Medulla oblongata (tissue), 1 donor: ENCODE measurements around the gene MORN1.
A peak's percentile ranks its signal among the peaks of the same experiment; 100 is the strongest.

Experiments
- DNase-seq: peaks from one replicate; pipeline ENCODE4 v3.0.0-alpha.2; 2015; ENCODE audit errors: extremely low spot score

MORN1 gene

DNA sequence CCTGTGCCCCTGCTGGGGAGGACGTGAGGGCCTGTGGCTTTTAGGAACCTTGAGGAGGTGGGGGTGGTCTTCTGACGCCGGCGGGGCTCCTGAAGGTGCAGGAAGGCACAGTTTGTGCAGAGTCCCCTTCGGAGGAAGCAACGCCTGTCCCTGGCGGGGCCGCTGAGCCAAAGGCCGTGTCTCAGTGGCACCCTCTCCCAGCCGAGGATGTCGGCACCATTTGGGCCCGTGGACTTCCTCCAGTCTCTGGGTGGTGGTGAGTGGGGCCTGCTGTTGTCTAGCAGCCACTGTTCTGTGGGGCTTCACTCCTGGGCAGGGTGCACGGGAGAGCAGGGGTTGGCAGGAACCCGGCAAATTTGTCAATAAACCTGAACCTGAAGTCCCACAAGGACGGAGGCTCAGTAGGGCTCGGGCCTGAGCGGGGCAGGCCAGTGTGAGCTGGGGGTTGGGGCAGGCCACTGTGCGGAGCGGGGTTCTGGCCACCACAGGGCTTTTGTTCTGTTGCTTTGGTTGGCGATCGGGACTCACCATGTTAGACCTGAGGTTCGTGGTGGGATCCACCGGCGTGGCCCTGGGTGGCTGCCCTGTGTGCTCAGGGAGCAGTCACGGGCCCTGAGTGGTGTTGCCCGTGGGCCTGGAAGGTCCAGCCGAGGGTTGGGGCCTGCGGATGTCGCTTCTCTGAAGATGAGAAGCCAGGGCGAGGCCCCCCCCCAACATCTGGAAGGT, 98.5 kb downstream of the MORN1 start:
- DNase-seq, result no peak

DNA sequence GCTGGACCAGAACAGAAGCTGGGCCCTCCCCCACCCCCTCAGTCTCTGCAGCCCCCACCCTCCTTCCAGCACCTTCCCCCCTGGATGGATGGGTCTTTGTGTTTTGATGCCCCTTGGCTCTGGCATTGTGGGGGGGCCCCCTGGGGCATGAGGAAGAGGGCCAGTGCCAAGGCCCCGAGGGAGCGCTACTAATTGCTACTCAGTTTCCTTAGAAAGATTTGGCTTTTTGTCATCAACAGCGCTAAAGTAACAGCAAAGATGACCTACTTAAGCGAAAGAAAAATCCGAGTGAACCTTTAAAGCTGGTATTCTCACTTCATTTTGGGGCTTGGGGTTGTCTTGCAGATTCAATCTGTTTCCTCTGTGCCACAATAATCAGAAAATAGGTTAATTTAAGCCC, 99.8 kb downstream of the MORN1 start:
- DNase-seq, result no peak

- peak; percentile 89 for DNase-seq
Observed at GRCh38 chr1:2290595-2291510, 100.5 kb downstream of the MORN1 start.

GRCh38 chr1:2290171-2290578, 101.2 kb downstream of the MORN1 start:
- DNase-seq, result no peak

DNA sequence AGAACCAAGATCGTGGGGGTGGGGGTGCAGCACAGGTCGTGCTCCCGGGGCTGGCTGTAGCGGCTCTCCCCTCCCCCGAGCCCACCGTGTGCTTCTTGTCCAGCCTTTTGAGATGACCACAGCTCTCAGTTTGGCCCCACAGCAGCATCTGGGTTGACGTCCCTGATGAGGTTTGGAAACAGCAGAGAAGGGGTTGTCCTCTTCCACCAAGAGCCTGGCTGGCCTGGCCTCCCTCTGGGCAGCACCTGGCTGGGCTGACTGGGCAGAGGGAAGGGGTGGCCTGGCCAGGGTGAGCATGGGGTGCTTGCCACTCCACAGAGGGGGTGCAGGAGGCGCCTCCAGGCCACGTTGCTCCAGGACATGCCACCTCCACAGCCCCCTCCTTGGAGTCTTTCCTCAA, 101.7 kb downstream of the MORN1 start:
- DNase-seq, result no peak

DNA sequence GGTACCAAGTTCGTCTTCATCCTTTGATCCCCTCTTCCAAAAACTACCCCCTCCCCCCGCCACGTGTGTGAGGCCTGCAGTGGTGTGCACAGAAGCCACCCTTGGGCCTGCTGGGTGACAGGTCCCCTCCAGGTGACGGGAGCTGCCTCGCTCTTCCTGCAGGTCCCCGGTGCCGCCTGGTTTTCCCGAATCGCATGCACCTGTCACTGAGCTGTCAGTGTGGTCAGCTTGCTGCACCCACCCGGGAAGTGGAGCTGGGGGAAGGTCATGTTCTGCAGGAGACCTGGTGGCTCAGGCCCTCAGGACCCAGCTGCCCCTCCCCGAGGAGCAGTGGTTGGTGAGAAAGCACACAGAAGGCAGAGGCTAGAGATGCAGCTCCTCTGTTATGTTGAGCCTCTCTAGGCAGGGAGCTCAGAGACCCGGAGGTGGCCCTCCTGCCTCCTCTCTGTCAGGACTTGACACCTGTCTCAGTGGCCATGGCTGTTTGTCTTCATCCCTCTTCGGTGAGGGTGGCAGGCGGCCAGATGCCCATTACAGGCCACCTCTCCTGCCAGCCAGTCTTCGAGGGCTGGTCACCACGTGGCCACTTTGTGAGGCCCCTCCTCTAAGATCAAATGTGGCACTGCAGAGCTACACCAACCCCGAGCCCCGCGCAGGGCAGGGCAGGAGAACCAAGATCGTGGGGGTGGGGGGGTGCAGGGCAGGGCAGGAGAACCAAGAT, 102.4 kb downstream of the MORN1 start:
- DNase-seq, result no peak

- no peak for DNase-seq
Observed at GRCh38 chr1:2288311-2288710, 103.0 kb downstream of the MORN1 start.

DNA sequence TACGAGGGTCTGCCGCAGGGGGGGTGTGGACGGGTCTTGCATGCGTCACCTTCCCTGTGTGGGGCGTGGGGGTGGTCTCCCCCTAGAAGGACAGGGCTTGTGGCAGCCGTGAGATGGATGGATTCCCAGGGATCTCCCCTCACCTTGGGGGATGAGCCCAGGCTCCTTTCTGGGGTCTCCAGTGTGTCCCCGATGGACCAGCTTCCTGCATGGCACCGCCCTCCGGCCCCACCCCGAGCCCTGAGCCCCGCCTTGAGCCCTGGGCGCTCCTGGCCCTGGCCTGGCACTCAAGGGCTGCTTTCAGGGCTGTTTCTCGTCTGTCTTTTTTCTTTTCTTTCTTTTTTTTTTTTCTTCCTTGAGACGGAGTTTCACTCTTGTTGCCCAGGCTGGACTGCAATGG, 103.7 kb downstream of the MORN1 start:
- DNase-seq, result no peak

DNA sequence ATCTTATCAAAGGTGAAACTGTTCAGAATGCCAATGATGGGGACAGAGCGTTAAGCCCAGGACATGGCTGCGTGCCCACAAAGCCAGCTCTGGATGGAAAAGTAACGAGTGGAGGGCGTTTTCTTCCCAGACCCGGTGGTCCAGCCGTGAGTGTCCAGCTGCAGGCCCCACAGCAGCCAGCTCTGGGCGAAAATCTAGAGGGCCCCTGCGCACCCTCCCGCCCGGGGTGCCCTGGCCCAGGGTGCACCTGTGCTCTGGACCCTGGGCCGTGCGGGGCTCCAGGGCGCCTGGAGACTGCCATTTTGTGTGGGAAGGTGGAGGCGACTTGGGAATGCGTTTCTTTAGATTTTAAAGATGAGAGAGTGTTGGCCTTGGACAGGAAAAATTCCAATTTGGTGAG, 104.4 kb downstream of the MORN1 start:
- no peak for DNase-seq

DNA sequence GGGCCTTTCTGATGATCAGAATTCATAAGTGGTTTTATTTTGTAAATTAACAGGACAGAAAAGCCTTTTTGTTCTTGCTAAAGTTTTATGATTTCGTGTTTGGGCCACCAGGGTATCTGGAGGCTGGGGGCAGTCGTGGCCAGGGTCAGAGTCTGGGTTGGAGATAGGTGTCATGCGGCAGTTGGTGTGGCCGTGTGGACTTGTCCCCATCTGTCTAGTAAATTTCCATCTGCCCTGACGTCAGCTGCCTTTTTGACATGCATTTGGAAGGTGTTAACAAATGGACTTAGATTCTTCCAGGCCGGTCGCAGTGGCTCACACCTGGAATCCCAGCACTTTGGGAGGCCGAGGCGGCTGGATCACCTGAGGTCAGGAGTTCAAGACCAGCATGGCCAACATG, 106.4 kb downstream of the MORN1 start:
- no peak for DNase-seq

- DNase-seq, result no peak
Observed at GRCh38 chr1:2283991-2284895, 107.1 kb downstream of the MORN1 start.

GRCh38 chr1:2283371-2283990, 107.9 kb downstream of the MORN1 start:
- no peak for DNase-seq

GRCh38 chr1:2282556-2283270, 108.6 kb downstream of the MORN1 start:
- DNase-seq, result no peak

- DNase-seq, result no peak
Observed at GRCh38 chr1:2279817-2280216, 111.5 kb downstream of the MORN1 start.

DNA sequence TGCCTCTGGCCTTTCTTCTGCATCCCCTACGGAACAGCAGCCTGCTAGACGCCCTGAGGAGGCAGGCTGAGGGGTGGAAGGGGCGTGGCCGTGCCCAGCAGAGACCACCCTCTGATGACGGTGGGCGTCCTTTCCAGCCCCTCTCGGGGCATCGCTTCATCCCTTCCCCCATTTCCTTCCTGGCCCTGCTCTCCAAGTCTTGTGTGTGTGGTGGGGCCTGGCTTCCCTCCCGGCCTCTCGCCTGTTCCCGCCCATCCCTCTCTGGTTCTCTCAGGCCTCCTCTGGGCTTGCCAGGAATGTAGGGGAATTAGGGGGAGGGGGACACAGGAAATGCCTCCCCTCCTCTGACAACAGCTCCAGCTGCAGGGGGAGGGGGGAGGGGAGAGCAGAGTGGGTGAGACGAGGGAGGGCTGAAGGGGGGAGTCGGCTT, 112.1 kb downstream of the MORN1 start:
- DNase-seq, result peak; percentile 49

- no peak for DNase-seq
Observed at GRCh38 chr1:2278591-2279209, 112.7 kb downstream of the MORN1 start.

DNA sequence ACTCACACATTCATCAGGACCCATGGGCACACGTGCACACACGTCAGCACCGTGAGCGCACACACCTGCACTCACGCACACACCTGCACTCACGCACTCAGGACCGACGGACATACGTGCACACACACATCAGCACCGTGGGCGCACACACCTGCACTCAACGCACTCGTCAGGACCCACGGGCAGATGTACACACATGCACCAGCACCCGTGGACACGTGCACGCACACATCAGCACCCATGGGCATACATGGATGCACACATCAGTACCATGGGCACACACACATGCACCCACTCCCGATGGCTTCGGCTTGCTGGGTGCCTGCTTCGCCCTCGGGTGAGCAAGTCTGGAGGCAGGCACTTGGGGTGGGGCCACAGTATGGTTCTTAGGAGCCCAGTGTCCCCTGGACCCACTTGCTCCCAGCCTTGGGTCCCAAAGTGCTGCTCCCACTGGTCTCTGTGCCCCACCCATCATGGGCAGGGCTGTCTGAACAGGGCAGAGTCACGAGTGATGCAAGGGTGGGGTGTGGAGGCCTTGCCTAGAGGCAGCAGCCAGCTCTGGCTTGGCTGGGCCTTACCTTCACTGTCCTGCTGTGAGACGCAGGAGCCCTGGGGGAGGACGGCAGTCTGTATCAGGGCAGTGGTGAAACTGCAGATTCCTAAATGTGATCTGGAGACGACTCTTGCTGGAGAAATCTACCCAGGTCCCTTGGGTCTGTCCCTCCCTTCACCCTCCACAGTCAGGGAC, 113.4 kb downstream of the MORN1 start:
- no peak for DNase-seq

DNA sequence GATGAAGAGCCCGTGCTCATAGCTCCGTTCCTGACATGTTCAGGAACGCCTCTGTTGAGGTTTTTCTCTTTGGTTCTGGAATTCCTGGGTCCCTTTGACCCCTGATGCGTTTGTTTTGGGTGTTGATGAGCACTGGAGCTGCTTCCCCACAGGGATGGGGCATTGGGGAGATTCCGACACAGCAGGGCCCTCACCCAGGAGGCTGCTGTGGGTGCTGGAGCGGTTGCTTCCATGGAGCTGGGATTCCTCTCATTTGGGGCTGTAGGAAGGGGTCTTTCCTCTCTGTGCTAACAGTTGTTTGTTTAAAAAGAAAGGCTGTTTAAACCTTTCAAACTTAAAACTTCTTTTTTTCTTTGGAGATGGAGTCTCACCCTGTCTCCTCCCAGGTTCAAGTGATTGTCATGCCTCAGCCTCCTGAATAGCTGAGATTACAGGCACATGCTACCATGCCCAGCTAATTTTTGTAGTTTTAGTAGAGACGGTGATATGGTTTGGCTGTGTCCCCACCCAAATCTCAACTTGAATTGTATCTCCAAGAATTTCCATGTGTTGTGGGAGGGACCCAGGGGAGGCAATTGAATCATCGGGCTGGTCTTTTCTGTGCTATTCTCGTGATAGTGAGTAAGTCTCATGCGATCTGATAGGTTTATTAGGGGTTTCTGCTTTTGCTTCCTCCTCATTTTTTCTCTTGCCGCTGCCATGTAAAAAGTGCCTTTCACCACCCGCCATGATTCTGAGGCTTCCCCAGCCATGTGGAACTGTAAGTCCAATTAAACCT, 114.4 kb downstream of the MORN1 start:
- DNase-seq, result no peak
